CD4-positive, alpha-beta T cell (primary cell): ENCODE results near the gene TRIM25. TPM values are rescaled to one million over a fixed set of nuclear protein-coding genes. Genes with fewer than 3 reads are reported as not detected.
A peak's percentile ranks its signal among the peaks of the same experiment; 100 is the strongest.

ENCODE experiments used
- ATAC-seq: fragments of 200-7000 bp; cut with Tn5 transposase; one replicate; pipeline ENCODE4 v1.10.0; 2022; ENCODE audit warnings: mild to moderate bottlenecking; ENCODE audit not compliant: poor library complexity
- CTCF ChIA-PET: fragments of 350-600 bp; sonication (Branson Sonifier 250); formaldehyde crosslinking; loops from one replicate; lab custom pipeline; 2021; ENCODE audit warnings: antibody characterized with exemption, inconsistent platforms; lab: Charles Lee
- POLR2A ChIA-PET: fragments of 350-600 bp; sonication (Branson Sonifier 250); formaldehyde crosslinking; loops from one replicate; lab custom pipeline; 2021; ENCODE audit warnings: antibody characterized with exemption, inconsistent platforms; lab: Charles Lee
- DNase-seq, 14 experiments: peaks; one replicate each; pipeline ENCODE4 v3.0.0-alpha.2; 2013 to 2020; ENCODE audit warnings: mixed read lengths in 2 of 14
- H3K27ac ChIP-seq, 2 donors: one replicate each; pipeline versions ENCODE4 v1.5.1 to v1.7.0; 2013; ENCODE audit warnings: low read length in 2 of 2, low read depth in 1 of 2, mild to moderate bottlenecking in 1 of 2
- H3K27me3 ChIP-seq, 2 experiments: 1 replicate in 1 of 2; 2 replicates in 1 of 2; pipeline versions ENCODE4 v1.6.1 to v1.7.0; 2013; ENCODE audit warnings: low read length in 2 of 2, control low read depth in 1 of 2, mild to moderate bottlenecking in 1 of 2, moderate library complexity in 1 of 2; ENCODE audit not compliant: insufficient read depth in 2 of 2, control insufficient read depth in 1 of 2
- H3K36me3 ChIP-seq: one replicate; pipeline ENCODE4 v1.6.1; 2013; ENCODE audit warnings: low read length, control low read depth; ENCODE audit not compliant: insufficient read depth
- H3K4me1 ChIP-seq: one replicate; pipeline ENCODE4 v1.6.1; 2013; ENCODE audit warnings: low read length, control low read depth; ENCODE audit not compliant: insufficient read depth
- H3K4me3 ChIP-seq: one replicate; pipeline ENCODE4 v1.5.1; 2013; ENCODE audit warnings: mild to moderate bottlenecking, low read length, moderate library complexity
- H3K9me3 ChIP-seq, 2 experiments: 1 replicate in 1 of 2; 2 replicates in 1 of 2; pipeline versions ENCODE4 v1.6.1 to v1.7.0; 2013; ENCODE audit warnings: low read length in 2 of 2, mild to moderate bottlenecking in 2 of 2, control low read depth in 1 of 2, moderate library complexity in 1 of 2; ENCODE audit not compliant: control insufficient read depth in 1 of 2, insufficient read depth in 1 of 2
- H3K27ac Mint-ChIP-seq: one replicate; pipeline ENCODE4 v1.8.0; 2020; ENCODE audit warnings: mixed read lengths
- H3K27me3 Mint-ChIP-seq: one replicate; pipeline ENCODE4 v1.8.0; 2021; ENCODE audit warnings: mixed read lengths
- H3K36me3 Mint-ChIP-seq: one replicate; pipeline ENCODE4 v1.8.0; 2021; ENCODE audit warnings: low read depth, mixed read lengths
- H3K4me1 Mint-ChIP-seq: one replicate; pipeline ENCODE4 v1.8.0; 2021; ENCODE audit warnings: low read depth, mixed read lengths
- H3K4me3 Mint-ChIP-seq: one replicate; pipeline ENCODE4 v1.8.0; 2020; ENCODE audit warnings: mild to moderate bottlenecking, mixed read lengths
- H3K9me3 Mint-ChIP-seq: one replicate; pipeline ENCODE4 v1.8.0; 2020; ENCODE audit warnings: mixed read lengths
- intact Hi-C, 2 experiments: fragments of 100-400 bp; cut with DNase I in 1 of 2; cut with micrococcal nuclease in 1 of 2; formaldehyde crosslinking; loops; one replicate each; pipeline versions ENCODE4 v1.15.1 to v1.9.0; 2023 to 2025; cut with DNase I, micrococcal nuclease
- total RNA-seq, 174 experiments: library from RNA in 2 of 174; stranded (reverse) in 2 of 174; gene quantifications; one replicate each; pipeline ENCODE4 v1.2.3 and lab custom pipeline; 2021 to 2026
- TF ChIP-seq, protein P1 (sequence below): fragments of 200-600 bp; IDR thresholded peaks from one replicate; pipeline ENCODE4 v1.8.0; 2022; ENCODE audit warnings: antibody characterized with exemption, mild to moderate bottlenecking

Gene TRIM25
- total RNA-seq, 2 experiments from 2014 or later = 31.7 to 33.2 TPM

DNA sequence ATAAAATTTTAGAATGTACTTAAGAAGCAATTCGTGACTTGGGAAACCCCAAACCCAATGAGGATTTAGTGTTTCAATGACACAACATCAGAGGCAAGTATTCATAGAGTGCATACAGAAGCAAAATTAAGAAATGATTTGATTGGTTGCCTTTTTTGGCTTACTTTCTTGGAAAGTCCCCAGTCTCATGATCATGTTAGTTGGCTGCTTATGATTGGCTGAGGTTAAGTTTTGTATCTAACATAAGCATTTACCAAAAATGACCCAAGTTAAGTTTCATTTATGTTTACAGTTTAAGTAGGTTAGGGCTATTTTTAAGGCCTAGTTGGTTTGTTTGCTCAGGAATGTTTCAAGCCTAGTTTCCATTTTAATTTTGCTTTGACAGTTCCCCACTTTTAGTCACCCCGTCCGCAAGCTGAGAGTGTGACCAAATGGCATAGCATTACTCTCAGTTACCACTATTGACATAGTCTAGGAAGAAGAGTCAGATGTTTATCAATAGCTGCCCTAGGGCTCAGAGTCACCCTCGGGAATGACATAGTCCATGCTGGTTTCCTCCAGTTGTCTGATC is 43.7 kb downstream of the TRIM25 start:
- H3K36me3 Mint-ChIP-seq = peaks cover 1% of the 10 kb centered on the region
- no peak overlapping the region for H3K4me3 Mint-ChIP-seq
- ChIA-PET CTCF (no interaction called here), POLR2A (interaction anchor here (1.4 kb wide), 1 partner anchor 10 kb away, joined by 3 read pairs; no protein-coding TSS in a partner anchor)
- DNase-seq (peak in 1 of 14 experiments; percentile 38), ATAC-seq (peak; percentile 54)
- Histone ChIP-seq H3K9me3 (no peaks in the 10 kb centered on the region), H3K27ac (no peak overlapping the region), H3K4me3 (no peak overlapping the region), H3K4me1 (peaks cover 2% of the 10 kb centered on the region), H3K36me3 (no peaks in the 10 kb centered on the region), H3K27me3 (no peaks in the 10 kb centered on the region)
- intact Hi-C loops = no loop called here
- H3K9me3 Mint-ChIP-seq = no peaks in the 10 kb centered on the region
- H3K27me3 Mint-ChIP-seq = peaks cover 6% of the 10 kb centered on the region
- H3K4me1 Mint-ChIP-seq = peaks cover 9% of the 10 kb centered on the region
- TF ChIP-seq, protein P1, sequence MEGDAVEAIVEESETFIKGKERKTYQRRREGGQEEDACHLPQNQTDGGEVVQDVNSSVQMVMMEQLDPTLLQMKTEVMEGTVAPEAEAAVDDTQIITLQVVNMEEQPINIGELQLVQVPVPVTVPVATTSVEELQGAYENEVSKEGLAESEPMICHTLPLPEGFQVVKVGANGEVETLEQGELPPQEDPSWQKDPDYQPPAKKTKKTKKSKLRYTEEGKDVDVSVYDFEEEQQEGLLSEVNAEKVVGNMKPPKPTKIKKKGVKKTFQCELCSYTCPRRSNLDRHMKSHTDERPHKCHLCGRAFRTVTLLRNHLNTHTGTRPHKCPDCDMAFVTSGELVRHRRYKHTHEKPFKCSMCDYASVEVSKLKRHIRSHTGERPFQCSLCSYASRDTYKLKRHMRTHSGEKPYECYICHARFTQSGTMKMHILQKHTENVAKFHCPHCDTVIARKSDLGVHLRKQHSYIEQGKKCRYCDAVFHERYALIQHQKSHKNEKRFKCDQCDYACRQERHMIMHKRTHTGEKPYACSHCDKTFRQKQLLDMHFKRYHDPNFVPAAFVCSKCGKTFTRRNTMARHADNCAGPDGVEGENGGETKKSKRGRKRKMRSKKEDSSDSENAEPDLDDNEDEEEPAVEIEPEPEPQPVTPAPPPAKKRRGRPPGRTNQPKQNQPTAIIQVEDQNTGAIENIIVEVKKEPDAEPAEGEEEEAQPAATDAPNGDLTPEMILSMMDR = no peak
- H3K27ac Mint-ChIP-seq = peak overlapping the region; percentile 74

DNA sequence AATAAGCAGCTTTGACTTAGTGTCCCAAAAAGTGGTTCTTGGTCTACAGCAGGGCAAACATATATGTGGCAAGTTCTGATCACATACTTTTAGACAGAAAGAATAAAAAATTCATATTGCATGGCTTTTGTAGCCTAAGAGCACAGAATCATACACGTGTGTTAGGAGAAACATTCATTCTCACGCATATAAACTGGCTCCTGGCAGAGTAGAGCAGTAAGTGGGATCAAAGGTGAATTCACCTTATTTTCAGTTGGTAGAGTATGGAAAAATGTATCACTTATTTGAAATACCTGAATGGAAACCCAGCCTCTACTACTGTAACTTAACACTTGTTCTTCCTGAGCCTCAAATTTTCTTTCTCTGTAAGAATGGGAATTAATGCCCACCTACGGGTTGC is 45.1 kb downstream of the TRIM25 start:
- DNase-seq = no peak
- POLR2A ChIA-PET = interaction anchor here (1.4 kb wide), 1 partner anchor 12 kb away, joined by 3 read pairs; no protein-coding TSS in a partner anchor
- H3K36me3 ChIP-seq = peaks cover 12% of the 10 kb centered on the region
- no peak overlapping the region for H3K4me3 ChIP-seq
- H3K4me1 Mint-ChIP-seq = peaks cover 9% of the 10 kb centered on the region
- intact Hi-C loops = no loop called here
- TF ChIP-seq, protein P1 = no peak
- no peak overlapping the region for H3K27ac ChIP-seq
- no peak overlapping the region for H3K4me3 Mint-ChIP-seq
- no peaks in the 10 kb centered on the region for H3K27me3 Mint-ChIP-seq
- H3K27me3 ChIP-seq = no peaks in the 10 kb centered on the region
- no peaks in the 10 kb centered on the region for H3K9me3 Mint-ChIP-seq
- H3K36me3 Mint-ChIP-seq = peaks cover 12% of the 10 kb centered on the region
- H3K27ac Mint-ChIP-seq = no peak overlapping the region
- no peaks in the 10 kb centered on the region for H3K9me3 ChIP-seq
- peaks cover 2% of the 10 kb centered on the region for H3K4me1 ChIP-seq
- CTCF ChIA-PET = no interaction called here
- no peak for ATAC-seq

DNA sequence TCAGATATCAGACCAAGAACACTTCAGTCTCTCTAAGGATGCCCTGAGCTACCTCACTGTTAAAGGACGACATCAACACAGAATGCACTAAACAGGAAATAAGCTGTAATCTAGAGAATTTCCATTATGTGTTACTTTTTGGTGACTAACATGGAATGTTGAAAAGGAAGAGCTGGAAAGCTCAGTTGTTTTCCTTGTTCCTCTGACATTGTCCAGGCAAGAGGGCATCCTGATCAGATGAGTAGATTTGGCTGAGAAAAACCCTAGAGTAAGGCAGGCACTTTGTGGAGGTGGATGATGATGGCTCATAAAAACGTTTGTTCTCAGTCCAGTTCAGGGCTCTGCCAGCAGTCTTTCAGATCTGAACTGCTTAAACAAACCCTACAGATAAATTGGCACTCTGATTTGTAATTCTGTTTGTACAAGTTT is 45.9 kb downstream of the TRIM25 start:
- Histone ChIP-seq H3K36me3 (peaks cover 14% of the 10 kb centered on the region), H3K9me3 (no peaks in the 10 kb centered on the region), H3K4me3 (no peak overlapping the region), H3K4me1 (peaks cover 2% of the 10 kb centered on the region), H3K27ac (no peak overlapping the region), H3K27me3 (no peaks in the 10 kb centered on the region)
- peaks cover 9% of the 10 kb centered on the region for H3K4me1 Mint-ChIP-seq
- no peak overlapping the region for H3K4me3 Mint-ChIP-seq
- no peaks in the 10 kb centered on the region for H3K27me3 Mint-ChIP-seq
- ChIA-PET CTCF (no interaction called here), POLR2A (no interaction called here)
- ATAC-seq (no peak), DNase-seq (no peak)
- no peaks in the 10 kb centered on the region for H3K9me3 Mint-ChIP-seq
- H3K27ac Mint-ChIP-seq = no peak overlapping the region
- TF ChIP-seq, protein P1 = no peak
- peaks cover 17% of the 10 kb centered on the region for H3K36me3 Mint-ChIP-seq
- intact Hi-C loops = no loop called here
